Measurements from ENCODE around the gene CUX1.
"Not testable (repeated sequence)": the region's sequence is repeated elsewhere in the genome, so short reads cannot be mapped to it uniquely, and the experiment has no call there.

The CUX1 gene

GRCh38 chr7:102155821-102156441 is 338.5 kb downstream of the CUX1 start:
- no peak for DNase-seq
- in situ Hi-C loops (cut with MboI; ENCODE audit: low pct_unique_long_range_greater_than_20kb, low sequenced_read_pairs) = no loop called here

GRCh38 chr7:102156867-102157266 is 339.4 kb downstream of the CUX1 start:
- DNase-seq = no peak
- in situ Hi-C loops (cut with MboI; ENCODE audit: low pct_unique_long_range_greater_than_20kb, low sequenced_read_pairs) = no loop called here

GRCh38 chr7:102165136-102165535 is 347.7 kb downstream of the CUX1 start:
- in situ Hi-C loops (cut with MboI; ENCODE audit: low pct_unique_long_range_greater_than_20kb, low sequenced_read_pairs) = no loop called here
- no peak for DNase-seq

GRCh38 chr7:102167254-102167653 is 349.8 kb downstream of the CUX1 start:
- DNase-seq = no peak
- in situ Hi-C loops (cut with MboI; ENCODE audit: low pct_unique_long_range_greater_than_20kb, low sequenced_read_pairs) = no loop called here

- in situ Hi-C loops (cut with MboI; ENCODE audit: low pct_unique_long_range_greater_than_20kb, low sequenced_read_pairs) = no loop called here
- DNase-seq = no peak
These were observed 352.4 kb downstream of the CUX1 start for GRCh38 chr7:102169651-102170392.

- in situ Hi-C loops (cut with MboI; ENCODE audit: low pct_unique_long_range_greater_than_20kb, low sequenced_read_pairs) = no loop called here
- DNase-seq = no peak
These were observed 353.1 kb downstream of the CUX1 start for GRCh38 chr7:102170393-102170970.

- in situ Hi-C loops (cut with MboI; ENCODE audit: low pct_unique_long_range_greater_than_20kb, low sequenced_read_pairs) = no loop called here
These were observed 356.2 kb downstream of the CUX1 start for GRCh38 chr7:102173669-102174068.

GRCh38 chr7:102175423-102176170 is 358.2 kb downstream of the CUX1 start:
- in situ Hi-C loops (cut with MboI; ENCODE audit: low pct_unique_long_range_greater_than_20kb, low sequenced_read_pairs) = no loop called here
- no peak for DNase-seq

More at GRCh38 chr7:102173669-102174068, 356.2 kb downstream of the CUX1 start:
- no peak for DNase-seq

GRCh38 chr7:102178410-102178809 is 361.0 kb downstream of the CUX1 start:
- in situ Hi-C loops (cut with MboI; ENCODE audit: low pct_unique_long_range_greater_than_20kb, low sequenced_read_pairs) = no loop called here
- DNase-seq = no peak

GRCh38 chr7:102180727-102181126 is 363.3 kb downstream of the CUX1 start:
- in situ Hi-C loops (cut with MboI; ENCODE audit: low pct_unique_long_range_greater_than_20kb, low sequenced_read_pairs) = no loop called here
- DNase-seq = no peak

GRCh38 chr7:102181517-102181916 is 364.1 kb downstream of the CUX1 start:
- DNase-seq = no peak
- in situ Hi-C loops (cut with MboI; ENCODE audit: low pct_unique_long_range_greater_than_20kb, low sequenced_read_pairs) = no loop called here

- no peak for DNase-seq
- in situ Hi-C loops (cut with MboI; ENCODE audit: low pct_unique_long_range_greater_than_20kb, low sequenced_read_pairs) = no loop called here
These were observed 364.6 kb downstream of the CUX1 start for GRCh38 chr7:102182016-102182415.

- DNase-seq; in situ Hi-C loops (cut with MboI; ENCODE audit: low pct_unique_long_range_greater_than_20kb, low sequenced_read_pairs): not testable (repeated sequence)
These were observed 366.4 kb downstream of the CUX1 start for GRCh38 chr7:102183848-102184247.

- DNase-seq = no peak
- in situ Hi-C loops (cut with MboI; ENCODE audit: low pct_unique_long_range_greater_than_20kb, low sequenced_read_pairs) = no loop called here
These were observed 366.9 kb downstream of the CUX1 start for GRCh38 chr7:102184303-102184702.

- no peak for DNase-seq
- in situ Hi-C loops (cut with MboI; ENCODE audit: low pct_unique_long_range_greater_than_20kb, low sequenced_read_pairs) = no loop called here
These were observed 368.4 kb downstream of the CUX1 start for GRCh38 chr7:102185796-102186195.

- no peak for DNase-seq
- in situ Hi-C loops (cut with MboI; ENCODE audit: low pct_unique_long_range_greater_than_20kb, low sequenced_read_pairs) = no loop called here
These were observed 368.9 kb downstream of the CUX1 start for GRCh38 chr7:102186306-102186705.

- DNase-seq = no peak
- in situ Hi-C loops (cut with MboI; ENCODE audit: low pct_unique_long_range_greater_than_20kb, low sequenced_read_pairs) = no loop called here
These were observed 371.3 kb downstream of the CUX1 start for GRCh38 chr7:102188746-102189145.

- in situ Hi-C loops (cut with MboI; ENCODE audit: low pct_unique_long_range_greater_than_20kb, low sequenced_read_pairs) = no loop called here
- no peak for DNase-seq
These were observed 372.3 kb downstream of the CUX1 start for GRCh38 chr7:102189756-102190155.

- in situ Hi-C loops (cut with MboI; ENCODE audit: low pct_unique_long_range_greater_than_20kb, low sequenced_read_pairs) = no loop called here
These were observed 373.4 kb downstream of the CUX1 start for GRCh38 chr7:102190776-102191350.

More at GRCh38 chr7:102190776-102191350, 373.4 kb downstream of the CUX1 start:
- no peak for DNase-seq
